ENCODE data around the gene DSG4. TPM values are rescaled to one million over a fixed set of nuclear protein-coding genes. Genes with fewer than 3 reads are reported as not detected.
A peak's percentile ranks its signal among the peaks of the same experiment; 100 is the strongest.

The DSG4 gene
- total RNA-seq, 1 experiment from 2014 or later = not detected

DNA sequence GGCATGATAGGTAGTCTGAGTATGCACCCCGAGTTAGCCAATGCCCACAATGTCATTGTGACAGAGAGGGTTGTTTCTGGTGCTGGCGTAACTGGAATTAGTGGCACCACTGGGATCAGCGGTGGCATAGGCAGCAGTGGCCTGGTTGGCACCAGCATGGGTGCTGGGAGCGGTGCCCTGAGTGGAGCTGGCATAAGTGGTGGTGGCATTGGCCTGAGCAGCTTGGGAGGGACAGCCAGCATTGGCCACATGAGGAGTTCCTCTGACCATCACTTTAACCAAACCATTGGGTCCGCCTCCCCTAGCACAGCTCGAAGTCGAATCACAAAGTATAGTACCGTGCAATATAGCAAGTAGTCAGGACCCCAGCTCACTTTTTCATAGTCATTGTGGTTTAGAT, 21.6 kb upstream of the DSG4 start:
- no peak for DNase-seq
- no peaks in the 10 kb centered on the region for H3K27me3 Mint-ChIP-seq (ENCODE audit: unreplicated experiment)
- no peaks in the 10 kb centered on the region for H3K9me3 Mint-ChIP-seq (ENCODE audit: low read depth, unreplicated experiment)
- intact Hi-C loops (cut with micrococcal nuclease; ENCODE audit: unreplicated experiment) = no loop called here
- H3K27ac Mint-ChIP-seq (ENCODE audit: unreplicated experiment) = no peak overlapping the region
- H3K4me1 Mint-ChIP-seq (ENCODE audit: low read depth, unreplicated experiment) = no peaks in the 10 kb centered on the region
- no TSS peak for BruUV-seq (replicated peaks)
- H3K36me3 Mint-ChIP-seq (ENCODE audit: insufficient read depth, unreplicated experiment) = no peaks in the 10 kb centered on the region
- TF ChIP-seq, protein P1, sequence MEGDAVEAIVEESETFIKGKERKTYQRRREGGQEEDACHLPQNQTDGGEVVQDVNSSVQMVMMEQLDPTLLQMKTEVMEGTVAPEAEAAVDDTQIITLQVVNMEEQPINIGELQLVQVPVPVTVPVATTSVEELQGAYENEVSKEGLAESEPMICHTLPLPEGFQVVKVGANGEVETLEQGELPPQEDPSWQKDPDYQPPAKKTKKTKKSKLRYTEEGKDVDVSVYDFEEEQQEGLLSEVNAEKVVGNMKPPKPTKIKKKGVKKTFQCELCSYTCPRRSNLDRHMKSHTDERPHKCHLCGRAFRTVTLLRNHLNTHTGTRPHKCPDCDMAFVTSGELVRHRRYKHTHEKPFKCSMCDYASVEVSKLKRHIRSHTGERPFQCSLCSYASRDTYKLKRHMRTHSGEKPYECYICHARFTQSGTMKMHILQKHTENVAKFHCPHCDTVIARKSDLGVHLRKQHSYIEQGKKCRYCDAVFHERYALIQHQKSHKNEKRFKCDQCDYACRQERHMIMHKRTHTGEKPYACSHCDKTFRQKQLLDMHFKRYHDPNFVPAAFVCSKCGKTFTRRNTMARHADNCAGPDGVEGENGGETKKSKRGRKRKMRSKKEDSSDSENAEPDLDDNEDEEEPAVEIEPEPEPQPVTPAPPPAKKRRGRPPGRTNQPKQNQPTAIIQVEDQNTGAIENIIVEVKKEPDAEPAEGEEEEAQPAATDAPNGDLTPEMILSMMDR (IDR thresholded peaks at IDR 0.05; ENCODE audit: unreplicated experiment) = no peak
- CTCF ChIA-PET = no interaction called here
- H3K4me3 Mint-ChIP-seq (ENCODE audit: low read depth, unreplicated experiment) = no peak overlapping the region

DNA sequence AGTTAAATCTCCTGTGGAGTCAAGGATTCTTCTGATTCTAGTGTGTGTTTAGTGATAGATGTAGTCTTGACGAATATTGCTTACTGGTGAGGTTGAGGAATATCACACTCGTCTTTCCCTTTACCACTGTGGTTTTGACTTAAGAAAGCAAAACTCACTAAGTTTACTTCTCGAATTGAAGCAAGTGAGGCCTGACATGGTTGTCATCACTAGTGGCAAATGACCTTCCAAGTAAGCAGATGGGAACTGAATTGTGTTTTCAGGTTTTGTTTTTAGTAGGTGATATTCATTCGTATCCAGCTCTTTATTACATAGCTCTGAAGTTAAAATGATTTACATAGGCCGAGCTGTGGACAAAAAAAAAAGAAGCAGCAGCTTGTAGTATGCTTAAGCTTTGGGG, 20.6 kb upstream of the DSG4 start:
- no peaks in the 10 kb centered on the region for H3K36me3 Mint-ChIP-seq (ENCODE audit: insufficient read depth, unreplicated experiment)
- H3K4me1 Mint-ChIP-seq (ENCODE audit: low read depth, unreplicated experiment) = no peaks in the 10 kb centered on the region
- no peak overlapping the region for H3K27ac Mint-ChIP-seq (ENCODE audit: unreplicated experiment)
- TF ChIP-seq, protein P1 (IDR thresholded peaks at IDR 0.05; ENCODE audit: unreplicated experiment) = no peak
- intact Hi-C loops (cut with micrococcal nuclease; ENCODE audit: unreplicated experiment) = no loop called here
- H3K4me3 Mint-ChIP-seq (ENCODE audit: low read depth, unreplicated experiment) = no peak overlapping the region
- CTCF ChIA-PET = no interaction called here
- H3K9me3 Mint-ChIP-seq (ENCODE audit: low read depth, unreplicated experiment) = no peaks in the 10 kb centered on the region
- H3K27me3 Mint-ChIP-seq (ENCODE audit: unreplicated experiment) = no peaks in the 10 kb centered on the region
- no TSS peak for BruUV-seq (replicated peaks)
- DNase-seq = no peak

DNA sequence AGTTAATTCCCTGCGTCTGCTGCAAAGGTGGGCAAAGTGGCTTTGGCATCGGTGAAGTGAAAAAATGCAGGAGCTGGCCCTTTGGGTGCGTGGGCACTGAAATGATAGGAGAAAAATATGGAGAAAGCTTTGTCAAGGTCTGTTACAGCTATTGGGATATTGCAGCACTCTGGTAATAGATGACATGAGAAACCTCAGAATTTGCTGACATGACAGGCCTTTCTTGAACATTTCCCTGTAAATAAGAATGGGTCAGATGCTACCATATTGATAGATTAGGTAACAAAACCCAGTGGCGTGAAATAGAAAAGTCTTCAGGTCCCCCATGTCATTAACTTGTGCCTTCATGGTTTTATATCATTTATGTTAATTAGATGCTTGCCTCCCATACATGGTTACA, 12.4 kb upstream of the DSG4 start:
- H3K27me3 Mint-ChIP-seq (ENCODE audit: unreplicated experiment) = no peaks in the 10 kb centered on the region
- intact Hi-C loops (cut with micrococcal nuclease; ENCODE audit: unreplicated experiment) = no loop called here
- TF ChIP-seq, protein P1 (IDR thresholded peaks at IDR 0.05; ENCODE audit: unreplicated experiment) = no peak
- BruUV-seq (replicated peaks) = no TSS peak
- peaks cover 5% of the 10 kb centered on the region for H3K9me3 Mint-ChIP-seq (ENCODE audit: low read depth, unreplicated experiment)
- no peak overlapping the region for H3K27ac Mint-ChIP-seq (ENCODE audit: unreplicated experiment)
- CTCF ChIA-PET = no interaction called here
- H3K4me3 Mint-ChIP-seq (ENCODE audit: low read depth, unreplicated experiment) = no peak overlapping the region
- no peaks in the 10 kb centered on the region for H3K36me3 Mint-ChIP-seq (ENCODE audit: insufficient read depth, unreplicated experiment)
- no peak for DNase-seq
- H3K4me1 Mint-ChIP-seq (ENCODE audit: low read depth, unreplicated experiment) = no peaks in the 10 kb centered on the region

DNA sequence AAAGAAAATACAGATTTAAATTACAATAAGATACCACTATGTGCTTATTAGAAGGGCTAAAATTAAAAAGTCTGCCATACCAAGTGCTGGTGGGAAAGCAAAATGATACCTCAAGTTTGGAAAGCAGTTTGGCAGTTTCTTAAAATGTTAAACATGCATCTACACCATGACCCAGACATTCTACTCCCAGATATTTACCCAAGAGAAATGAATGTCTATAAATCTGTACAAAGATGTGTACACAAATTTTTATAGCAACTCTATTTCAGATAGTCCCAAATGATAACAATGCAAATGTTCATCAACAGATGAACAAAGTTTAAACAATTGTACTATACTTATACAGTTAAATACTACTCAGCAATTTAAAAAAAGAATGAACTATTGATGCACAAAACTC, 7.1 kb upstream of the DSG4 start:
- no peak for DNase-seq
- H3K9me3 Mint-ChIP-seq (ENCODE audit: low read depth, unreplicated experiment) = no peaks in the 10 kb centered on the region
- intact Hi-C loops (cut with micrococcal nuclease; ENCODE audit: unreplicated experiment) = no loop called here
- H3K4me3 Mint-ChIP-seq (ENCODE audit: low read depth, unreplicated experiment) = no peak overlapping the region
- no TSS peak for BruUV-seq (replicated peaks)
- TF ChIP-seq, protein P1 (IDR thresholded peaks at IDR 0.05; ENCODE audit: unreplicated experiment) = no peak
- CTCF ChIA-PET = no interaction called here
- H3K4me1 Mint-ChIP-seq (ENCODE audit: low read depth, unreplicated experiment) = no peaks in the 10 kb centered on the region
- no peak overlapping the region for H3K27ac Mint-ChIP-seq (ENCODE audit: unreplicated experiment)
- H3K36me3 Mint-ChIP-seq (ENCODE audit: insufficient read depth, unreplicated experiment) = no peaks in the 10 kb centered on the region
- H3K27me3 Mint-ChIP-seq (ENCODE audit: unreplicated experiment) = no peaks in the 10 kb centered on the region

DNA sequence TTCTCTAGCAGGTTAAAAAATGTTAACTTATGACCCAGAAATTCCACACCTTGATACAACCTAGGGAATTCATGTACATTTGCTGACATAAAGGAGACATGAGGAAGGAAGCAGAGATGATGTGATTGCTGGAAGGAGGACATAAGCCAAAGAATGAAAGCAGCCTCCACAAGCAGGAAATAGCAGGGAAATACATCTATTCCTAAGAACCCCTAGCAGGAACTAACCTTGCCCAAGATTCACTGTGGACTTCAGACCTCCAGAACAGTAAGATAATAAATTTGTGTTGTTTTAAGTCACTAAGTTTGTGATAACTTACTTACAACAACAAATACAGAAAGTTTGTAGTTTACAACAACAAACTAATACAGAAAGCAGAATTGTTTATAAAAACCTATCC, 4.6 kb upstream of the DSG4 start:
- peak overlapping the region; percentile 36 for H3K27ac Mint-ChIP-seq (ENCODE audit: unreplicated experiment)
- TF ChIP-seq, protein P1 (IDR thresholded peaks at IDR 0.05; ENCODE audit: unreplicated experiment) = no peak
- no peak overlapping the region for H3K4me3 Mint-ChIP-seq (ENCODE audit: low read depth, unreplicated experiment)
- no peaks in the 10 kb centered on the region for H3K27me3 Mint-ChIP-seq (ENCODE audit: unreplicated experiment)
- no peaks in the 10 kb centered on the region for H3K36me3 Mint-ChIP-seq (ENCODE audit: insufficient read depth, unreplicated experiment)
- intact Hi-C loops (cut with micrococcal nuclease; ENCODE audit: unreplicated experiment) = no loop called here
- CTCF ChIA-PET = no interaction called here
- no peaks in the 10 kb centered on the region for H3K4me1 Mint-ChIP-seq (ENCODE audit: low read depth, unreplicated experiment)
- no TSS peak for BruUV-seq (replicated peaks)
- no peaks in the 10 kb centered on the region for H3K9me3 Mint-ChIP-seq (ENCODE audit: low read depth, unreplicated experiment)
- DNase-seq = no peak

All from Calu3 (cell line).